NT2/D1 (cell line): ENCODE results near the gene SH3PXD2B.

ENCODE experiments used
- SUZ12 ChIP-seq: IDR thresholded peaks from 2 replicates; pipeline ENCODE4 v1.6.1; 2011; ENCODE audit not compliant: insufficient read length, insufficient read depth; ENCODE audit errors: extremely low read depth
- YY1 ChIP-seq: IDR thresholded peaks from 2 replicates; pipeline ENCODE4 v1.6.1; 2011; ENCODE audit not compliant: insufficient read length, insufficient read depth

GRCh38 chr5:172361566-172362238, 92.6 kb downstream of the SH3PXD2B start:
- no peak for TF ChIP-seq YY1
- TF ChIP-seq SUZ12 = no peak
